Sigmoid colon (tissue), 7 donors: ENCODE measurements around the gene NRIP3. TPM values are rescaled to one million over a fixed set of nuclear protein-coding genes. Genes with fewer than 3 reads are reported as not detected.

Source experiments
- DNase-seq: peaks from one replicate; pipeline ENCODE4 v3.0.0-alpha.2; 2019
- H3K27ac ChIP-seq, 4 donors: fragments of 200-600 bp; sonication (generic); one replicate each; pipeline ENCODE4 v1.5.1; 2016 to 2019; ENCODE audit warnings: mild to moderate bottlenecking in 1 of 4
- H3K27me3 ChIP-seq, 3 donors: fragments of 200-600 bp; sonication (generic); one replicate each; pipeline ENCODE4 v1.5.1; 2019; ENCODE audit warnings: mild to moderate bottlenecking in 1 of 3
- H3K36me3 ChIP-seq, 4 donors: fragments of 200-600 bp; sonication (generic); one replicate each; pipeline ENCODE4 v1.5.1; 2016 to 2019
- H3K4me1 ChIP-seq, 4 donors: fragments of 200-600 bp; sonication (generic); one replicate each; pipeline ENCODE4 v1.5.1; 2017 to 2019
- H3K4me3 ChIP-seq, 4 donors: fragments of 200-600 bp; sonication (generic); one replicate each; pipeline ENCODE4 v1.5.1; 2017 to 2019; ENCODE audit warnings: mild to moderate bottlenecking in 2 of 4, moderate library complexity in 1 of 4
- H3K9me3 ChIP-seq, 4 donors: fragments of 200-600 bp in 3 of 4; sonication (generic) in 3 of 4; one replicate each; pipeline versions ENCODE4 v1.5.1 to v1.6.1; 2013 to 2019
- EP300 ChIP-seq, 4 donors: sonication (generic); formaldehyde crosslinking; IDR thresholded peaks; one replicate each; pipeline ENCODE4 v1.6.1; 2017; ENCODE audit warnings: antibody characterized with exemption in 4 of 4
- POLR2A ChIP-seq, 2 donors: fragments of 450-650 bp; IDR thresholded peaks; one replicate each; pipeline ENCODE4 v1.6.1; 2016; ENCODE audit warnings: antibody characterized with exemption in 2 of 2, mild to moderate bottlenecking in 2 of 2, moderate library complexity in 2 of 2
- POLR2AphosphoS5 ChIP-seq, 4 donors: sonication (generic); formaldehyde crosslinking; IDR thresholded peaks; one replicate each; pipeline ENCODE4 v1.6.1; 2017; ENCODE audit warnings: antibody characterized with exemption in 4 of 4
- WGBS, 2 donors: extraction: QIAGEN DNeasy Blood & Tissue Kit; methylation state at CpG; one replicate each; pipeline ENCODE4 v1.1.7; 2013; 5-methylcytosine and 5-hydroxymethylcytosine counted together
- intact Hi-C: fragments of 100-400 bp; cut with DNase I; formaldehyde crosslinking; loops from one replicate; pipeline ENCODE4 v1.15.1; 2023
- polyA plus RNA-seq, 3 donors: library from polyadenylated mRNA; stranded (reverse); fragments of 200-250 nt; gene quantifications; one replicate each; pipeline ENCODE4 v1.2.3, GENCODE V29; 2013
- total RNA-seq, 4 donors: library from RNA; depleted of rRNA; stranded (reverse); fragments of >200 nt; gene quantifications; one replicate each; pipeline ENCODE4 v1.1.0, GENCODE V29; 2016
- TF ChIP-seq, protein P1 (sequence below), 4 experiments: fragments of 450-650 bp in 3 of 4; fragments of 200-600 bp in 1 of 4; IDR thresholded peaks; one replicate each; pipeline ENCODE4 v1.5.1; 2016 to 2019; ENCODE audit warnings: antibody characterized with exemption in 4 of 4, mild to moderate bottlenecking in 3 of 4, moderate library complexity in 2 of 4
- donor health status: healthy with polysubstance abuse.
- donor health status: Bipolar disorder and iron deficiency.
- donor health status: healthy.

Gene NRIP3
- total and polyA plus RNA-seq, 7 donors, result under 0.01 to 5.3 (median 2.9) TPM; not detected in 1

DNA sequence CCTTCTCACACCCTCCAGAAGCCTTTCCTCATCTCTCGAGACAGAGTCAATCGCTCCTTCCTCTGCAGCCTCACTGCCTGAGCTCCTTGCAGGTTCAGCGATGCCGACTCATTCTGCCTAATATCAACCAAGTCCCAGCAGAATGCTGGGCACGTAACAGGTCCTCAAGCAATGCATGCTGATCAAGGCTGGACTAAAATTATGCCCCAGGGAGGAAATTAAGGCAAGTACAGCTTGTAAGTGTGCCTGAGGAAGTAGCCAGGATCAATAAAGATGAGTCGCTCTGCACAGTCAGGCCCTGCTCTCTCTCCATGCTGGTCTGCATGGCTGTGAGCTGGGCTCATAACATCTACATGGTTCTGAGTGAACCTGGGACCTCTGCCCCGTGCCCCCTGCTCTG, 25.6 kb upstream of the NRIP3 start:
- Histone ChIP-seq H3K27me3 (no peaks in the 10 kb centered on the region), H3K4me3 (no peak overlapping the region), H3K9me3 (no peaks in the 10 kb centered on the region), H3K4me1 (no peaks in the 10 kb centered on the region), H3K36me3 (no peaks in the 10 kb centered on the region), H3K27ac (no peak overlapping the region)
- WGBS, 2 donors, result 90 to 91% methylated on average over 7 of the region's 7 CpGs
- DNase-seq, result no peak
- intact Hi-C loops, result no loop called here
- TF ChIP-seq POLR2AphosphoS5 (IDR thresholded peaks at IDR 0.05), result no peak
- TF ChIP-seq, protein P1, sequence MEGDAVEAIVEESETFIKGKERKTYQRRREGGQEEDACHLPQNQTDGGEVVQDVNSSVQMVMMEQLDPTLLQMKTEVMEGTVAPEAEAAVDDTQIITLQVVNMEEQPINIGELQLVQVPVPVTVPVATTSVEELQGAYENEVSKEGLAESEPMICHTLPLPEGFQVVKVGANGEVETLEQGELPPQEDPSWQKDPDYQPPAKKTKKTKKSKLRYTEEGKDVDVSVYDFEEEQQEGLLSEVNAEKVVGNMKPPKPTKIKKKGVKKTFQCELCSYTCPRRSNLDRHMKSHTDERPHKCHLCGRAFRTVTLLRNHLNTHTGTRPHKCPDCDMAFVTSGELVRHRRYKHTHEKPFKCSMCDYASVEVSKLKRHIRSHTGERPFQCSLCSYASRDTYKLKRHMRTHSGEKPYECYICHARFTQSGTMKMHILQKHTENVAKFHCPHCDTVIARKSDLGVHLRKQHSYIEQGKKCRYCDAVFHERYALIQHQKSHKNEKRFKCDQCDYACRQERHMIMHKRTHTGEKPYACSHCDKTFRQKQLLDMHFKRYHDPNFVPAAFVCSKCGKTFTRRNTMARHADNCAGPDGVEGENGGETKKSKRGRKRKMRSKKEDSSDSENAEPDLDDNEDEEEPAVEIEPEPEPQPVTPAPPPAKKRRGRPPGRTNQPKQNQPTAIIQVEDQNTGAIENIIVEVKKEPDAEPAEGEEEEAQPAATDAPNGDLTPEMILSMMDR (IDR thresholded peaks at IDR 0.05), result no peak
- TF ChIP-seq EP300 (IDR thresholded peaks at IDR 0.05), result no peak
- no peak for TF ChIP-seq POLR2A (IDR thresholded peaks at IDR 0.05)

DNA sequence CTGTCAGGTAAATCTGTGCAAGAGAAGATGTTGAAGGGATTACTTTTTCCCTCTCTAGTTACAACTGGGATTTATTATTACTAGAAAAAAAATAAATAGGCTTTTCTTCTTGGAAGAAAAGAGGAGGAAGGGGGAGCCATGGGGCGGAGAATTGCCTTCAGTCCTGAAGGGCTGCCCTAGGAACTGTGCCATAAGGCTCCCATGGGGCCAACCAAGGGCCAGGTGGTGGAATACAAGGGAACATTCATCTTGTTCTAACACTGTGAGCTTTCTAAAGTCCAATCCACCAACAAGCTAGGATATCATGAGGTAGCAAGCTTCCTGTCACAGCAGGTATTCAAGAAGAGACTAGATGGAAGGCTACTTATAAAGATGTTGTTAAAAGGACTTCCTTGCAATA, 24.8 kb upstream of the NRIP3 start:
- Histone ChIP-seq H3K4me1 (no peaks in the 10 kb centered on the region), H3K4me3 (no peak overlapping the region), H3K9me3 (no peaks in the 10 kb centered on the region), H3K27ac (no peak overlapping the region), H3K27me3 (no peaks in the 10 kb centered on the region), H3K36me3 (no peaks in the 10 kb centered on the region)
- WGBS, 2 donors, result 88 to 100% methylated on average over 1 of the region's 1 CpG
- TF ChIP-seq, protein P1 (IDR thresholded peaks at IDR 0.05), result no peak
- TF ChIP-seq POLR2A (IDR thresholded peaks at IDR 0.05) (no peak), POLR2AphosphoS5 (IDR thresholded peaks at IDR 0.05) (no peak), EP300 (IDR thresholded peaks at IDR 0.05) (no peak)
- no peak for DNase-seq
- intact Hi-C loops, result no loop called here

DNA sequence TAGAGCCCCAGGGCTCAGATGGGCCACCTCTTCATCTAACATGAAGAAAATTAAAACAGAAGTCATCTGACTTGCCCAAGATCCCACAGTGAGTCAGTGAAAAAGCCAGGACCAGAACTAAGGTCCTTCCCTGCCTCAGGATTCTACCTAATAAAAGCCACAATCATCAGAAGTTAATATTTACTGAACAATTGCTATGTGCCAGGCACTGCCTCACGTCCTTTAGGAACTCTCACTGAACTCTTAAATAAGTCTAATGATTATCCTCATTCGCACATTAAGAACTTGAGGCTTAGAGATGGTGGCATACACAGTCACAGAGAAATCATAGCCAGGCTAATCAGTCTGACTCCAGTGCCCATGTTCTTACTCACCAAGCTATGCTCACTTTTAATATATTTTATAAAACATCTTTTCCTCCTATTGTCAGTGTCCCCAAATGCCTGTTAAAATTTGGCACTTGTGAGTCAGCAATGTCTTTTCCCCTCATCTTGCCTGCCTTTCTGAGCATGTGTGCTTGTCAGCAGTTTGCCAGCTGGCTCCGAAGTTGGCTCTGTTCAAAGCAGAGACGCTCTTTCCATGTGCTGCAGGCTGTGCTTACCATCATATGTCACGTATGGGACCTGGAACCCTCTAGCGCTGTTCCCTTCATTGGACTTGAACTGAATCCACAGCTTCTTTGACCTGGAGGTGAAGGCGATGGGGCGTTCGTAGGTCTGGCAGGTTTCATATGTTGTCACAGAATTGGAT, 21.5 kb upstream of the NRIP3 start:
- Histone ChIP-seq H3K4me3 (no peak overlapping the region), H3K9me3 (no peaks in the 10 kb centered on the region), H3K36me3 (no peaks in the 10 kb centered on the region), H3K27ac (no peak overlapping the region), H3K4me1 (peaks cover 0 to 13% (median 7%) of the 10 kb centered on the region in 4 donors), H3K27me3 (no peaks in the 10 kb centered on the region)
- TF ChIP-seq POLR2A (IDR thresholded peaks at IDR 0.05), result no peak
- 92 to 94% methylated on average over 9 of the region's 9 CpGs for WGBS, 2 donors
- DNase-seq, result no peak
- intact Hi-C loops, result no loop called here

DNA sequence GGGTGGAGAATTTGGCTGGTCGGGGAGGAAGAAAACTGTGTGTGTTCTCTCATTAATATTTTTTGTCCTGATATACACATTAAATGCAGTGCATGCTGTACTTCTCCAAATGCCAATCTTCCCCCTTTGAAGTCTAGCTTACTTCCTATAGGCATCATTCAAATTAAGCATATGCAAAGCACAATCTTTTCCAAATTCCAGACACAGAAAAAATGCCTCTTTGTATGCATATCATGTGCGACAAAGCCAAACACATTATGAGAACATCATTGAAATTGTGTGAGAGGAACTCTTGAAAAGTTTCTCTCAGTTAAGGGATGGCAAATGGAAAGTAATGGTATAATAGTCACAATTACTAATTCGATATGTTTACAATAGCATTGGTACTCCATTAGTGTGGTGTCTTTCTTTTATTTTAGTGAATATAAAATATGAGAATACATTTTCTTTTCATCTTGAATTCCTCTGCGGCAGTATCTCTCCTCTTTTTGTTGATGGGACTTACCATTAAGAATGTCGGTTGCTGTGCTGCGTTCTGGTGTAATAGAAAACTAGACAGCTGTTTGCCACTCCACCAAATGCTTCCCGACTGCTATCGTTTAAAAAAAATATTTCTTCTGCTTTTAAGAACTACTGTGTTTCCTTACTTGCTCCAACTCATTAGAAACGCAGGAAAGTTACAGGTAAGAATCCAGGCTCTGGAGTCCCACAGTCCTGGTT, 19.3 kb upstream of the NRIP3 start:
- no peaks in the 10 kb centered on the region for H3K27me3 ChIP-seq
- H3K27ac ChIP-seq, result no peak overlapping the region
- intact Hi-C loops, result no loop called here
- TF ChIP-seq POLR2A (IDR thresholded peaks at IDR 0.05), result no peak
- no peaks in the 10 kb centered on the region for H3K9me3 ChIP-seq
- no peak overlapping the region for H3K4me3 ChIP-seq
- peaks cover 0 to 13% (median 7%) of the 10 kb centered on the region in 4 donors for H3K4me1 ChIP-seq
- H3K36me3 ChIP-seq, result no peaks in the 10 kb centered on the region
- 93% methylated on average over 9 of the region's 9 CpGs for WGBS, 2 donors
- DNase-seq, result no peak

DNA sequence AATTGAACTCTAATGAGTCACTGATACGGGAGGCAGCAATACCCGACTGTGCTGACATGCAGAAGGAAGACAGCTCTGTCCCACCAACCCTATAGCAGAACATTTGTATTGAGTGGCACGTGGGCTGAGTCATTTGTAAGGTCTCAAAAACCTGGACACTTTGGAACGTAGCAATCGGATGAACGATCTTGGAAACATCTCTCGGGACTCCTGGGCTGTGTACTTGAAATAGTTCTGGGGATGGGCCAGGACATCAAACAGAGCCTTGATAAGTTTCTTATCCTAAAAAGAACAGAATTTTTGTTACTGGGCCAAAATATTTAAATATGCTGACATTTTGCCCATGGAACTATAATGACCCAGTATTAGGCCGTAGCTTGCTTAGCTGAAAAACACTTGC, 17.1 kb upstream of the NRIP3 start:
- peaks cover 0 to 24% (median 9%) of the 10 kb centered on the region in 4 donors for H3K4me1 ChIP-seq
- no peak overlapping the region for H3K27ac ChIP-seq
- no peaks in the 10 kb centered on the region for H3K9me3 ChIP-seq
- H3K27me3 ChIP-seq, result no peaks in the 10 kb centered on the region
- no peak overlapping the region for H3K4me3 ChIP-seq
- intact Hi-C loops, result no loop called here
- TF ChIP-seq, protein P1 (IDR thresholded peaks at IDR 0.05), result no peak
- TF ChIP-seq EP300 (IDR thresholded peaks at IDR 0.05), result no peak
- no peak for TF ChIP-seq POLR2A (IDR thresholded peaks at IDR 0.05)
- no peak for TF ChIP-seq POLR2AphosphoS5 (IDR thresholded peaks at IDR 0.05)
- H3K36me3 ChIP-seq, result no peaks in the 10 kb centered on the region
- DNase-seq, result no peak
- WGBS, 2 donors, result 78 to 90% methylated on average over 8 of the region's 8 CpGs
